Stimulated activated CD4-positive, alpha-beta T cell treated with anti-CD3 and anti-CD28 coated beads, Interleukin-4, amount 100 ng/mL, for 1 hour (primary cell): Measurements from ENCODE around the gene NUDT21.

ENCODE experiments used
- DNase-seq: peaks from one replicate; pipeline ENCODE4 v3.0.0-alpha.2; 2020

The NUDT21 gene

DNA sequence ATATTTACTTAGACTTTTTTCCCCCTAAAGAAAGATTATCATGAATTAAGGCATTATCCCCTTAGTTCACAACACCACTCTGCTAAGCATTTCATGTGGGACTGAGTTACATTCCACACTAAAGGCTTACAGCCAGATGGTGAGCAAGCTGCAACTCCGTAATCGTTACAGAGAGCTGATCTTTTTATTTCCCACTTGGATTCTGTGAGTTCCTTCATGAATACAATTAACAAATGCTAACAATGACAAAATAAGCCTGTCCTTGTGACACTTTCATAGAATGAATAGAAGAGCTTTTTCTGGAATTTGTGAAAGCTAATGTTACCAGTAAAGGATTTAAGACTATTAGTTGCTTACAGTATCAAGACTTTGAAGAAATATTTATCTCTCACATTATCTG lies 9.0 kb upstream of the NUDT21 start:
- DNase-seq = no peak

DNA sequence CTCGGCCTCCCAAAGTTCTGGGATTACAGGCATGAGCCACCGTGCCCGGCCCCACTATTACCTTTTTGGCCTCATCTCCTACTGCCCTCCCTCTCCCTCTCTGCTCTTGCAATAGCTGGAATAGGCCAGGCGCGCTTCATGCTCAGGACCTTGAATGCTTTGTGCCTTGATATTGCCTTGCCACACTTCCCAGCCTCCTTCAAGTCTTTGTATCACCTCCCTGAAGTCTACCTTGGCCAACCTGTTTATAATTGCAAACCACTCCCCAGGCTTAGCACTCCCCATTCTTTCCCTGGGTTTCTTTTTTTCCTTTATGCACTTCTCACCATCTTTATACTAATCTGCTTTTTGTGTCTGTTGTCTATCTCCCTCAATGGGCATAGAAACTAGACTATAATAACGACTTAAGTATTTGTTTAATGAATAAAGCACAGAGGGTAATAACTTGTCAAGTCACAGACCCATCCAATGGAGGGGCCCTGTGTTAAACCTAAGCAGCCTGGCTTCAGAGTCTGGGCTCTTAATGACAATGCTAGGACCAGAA lies 6.9 kb upstream of the NUDT21 start:
- no peak for DNase-seq

DNA sequence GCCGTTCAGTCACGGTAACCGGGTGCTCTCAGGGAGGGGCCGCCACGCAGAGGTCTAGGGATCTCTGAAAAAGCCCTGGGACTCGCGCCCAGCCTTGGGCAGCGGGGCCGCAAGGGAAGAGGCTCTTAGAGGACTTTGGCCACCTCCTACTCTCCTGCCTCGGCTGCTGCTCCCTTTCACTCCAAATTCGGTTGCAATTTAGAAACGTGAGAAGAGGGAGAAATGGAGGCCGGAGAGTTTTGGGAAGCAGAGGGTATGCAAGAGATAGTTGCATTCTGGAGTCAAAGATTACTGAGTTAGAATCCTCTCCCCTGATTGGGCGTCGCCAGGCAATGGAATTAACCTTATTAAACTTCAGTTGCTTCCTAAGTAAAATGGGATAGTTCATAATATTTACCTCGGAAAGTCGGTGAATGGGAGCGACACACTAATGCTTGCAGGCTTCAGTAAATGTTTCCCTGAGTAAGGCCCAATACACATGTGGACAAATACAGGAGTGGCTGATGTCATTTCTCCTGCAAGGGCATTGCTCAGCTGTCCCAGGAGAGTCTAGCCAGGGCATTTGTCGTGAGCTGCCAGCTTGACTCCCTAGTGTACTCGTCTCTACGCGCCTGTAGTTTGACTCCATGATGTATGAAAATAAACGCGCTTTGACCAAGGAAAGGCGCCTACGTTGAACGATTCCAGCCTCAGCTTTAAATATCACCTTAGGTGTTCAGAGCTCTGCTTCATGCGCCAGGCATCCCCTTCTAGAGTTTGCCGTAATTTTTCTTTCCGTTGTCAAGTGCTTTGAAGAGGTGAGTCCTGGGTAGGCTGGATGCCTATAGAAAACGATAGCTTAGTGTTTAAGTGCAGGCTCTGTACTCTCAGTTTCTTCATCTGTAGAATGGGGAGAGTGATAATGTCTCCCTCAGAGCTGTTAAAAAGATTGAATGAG lies 889 bp upstream of the NUDT21 start:
- peak; percentile 7 for DNase-seq

DNA sequence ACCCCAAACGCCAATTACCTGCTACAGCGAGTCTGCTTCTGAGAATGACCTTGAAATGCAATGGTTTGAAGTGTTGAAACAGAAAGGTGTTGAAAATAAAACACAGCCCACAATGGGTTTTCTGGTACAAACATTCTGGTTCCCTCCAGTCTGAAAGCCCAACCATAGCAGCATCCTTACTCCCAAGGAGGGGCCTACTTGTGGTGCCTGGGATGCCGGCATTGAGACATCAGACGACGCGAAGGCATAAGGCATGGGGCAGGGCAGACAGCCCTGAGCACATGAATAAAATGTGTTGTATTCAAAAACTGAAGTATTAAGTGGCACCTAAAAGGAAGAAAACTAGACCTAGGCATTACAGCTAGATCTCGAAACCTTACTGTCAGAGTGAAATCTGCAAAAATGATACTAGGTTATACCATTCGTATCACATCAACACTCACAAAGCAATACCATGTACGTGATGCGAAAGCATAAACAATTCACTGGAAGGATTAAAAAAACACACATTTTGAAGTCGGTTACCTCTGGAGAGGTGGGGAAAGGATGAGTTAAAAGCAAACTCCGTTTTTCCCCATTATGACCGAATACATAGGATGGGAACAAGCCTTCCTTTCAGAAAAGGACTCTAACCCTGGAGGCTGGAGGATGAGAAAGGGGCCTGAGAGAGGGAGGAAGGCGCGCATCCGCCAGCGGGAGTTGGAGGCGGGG lies 702 bp downstream of the NUDT21 start:
- DNase-seq = no peak

DNA sequence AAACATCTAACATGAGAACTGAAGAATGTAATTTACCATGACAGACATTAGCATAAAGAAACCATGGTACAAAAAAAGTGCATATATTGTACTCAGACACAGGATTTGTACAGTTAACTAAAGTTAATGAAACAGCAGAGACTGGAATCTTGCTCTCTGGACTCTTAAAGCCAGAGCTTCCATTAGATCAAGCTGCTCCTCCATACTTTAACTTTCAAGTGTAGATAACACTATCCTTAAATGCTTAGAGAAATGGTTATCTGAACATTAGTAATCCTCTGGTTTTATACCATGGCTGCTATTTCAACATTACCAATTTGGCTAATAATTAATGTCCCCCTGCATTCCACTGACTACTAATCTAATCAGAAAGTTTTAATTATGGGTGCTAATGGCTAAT lies 3.1 kb downstream of the NUDT21 start:
- DNase-seq = no peak

DNA sequence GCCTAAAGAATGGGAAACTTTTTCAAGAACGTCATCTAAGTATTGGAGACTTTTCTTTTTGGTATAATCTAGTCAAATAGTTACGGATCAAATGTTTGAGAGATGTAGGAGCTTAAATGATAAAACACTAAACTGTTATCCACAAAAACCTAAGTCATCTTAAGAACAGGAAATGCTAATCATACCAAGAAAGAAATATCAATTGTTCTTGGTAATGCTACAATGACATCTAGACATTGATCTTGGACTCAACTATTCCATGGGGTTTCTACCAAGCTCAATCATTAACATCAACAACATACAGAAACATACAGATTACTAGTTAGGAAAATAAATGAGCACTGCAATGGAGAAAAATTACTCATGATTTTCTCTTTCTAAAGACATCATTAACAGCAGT lies 3.8 kb downstream of the NUDT21 start:
- no peak for DNase-seq

DNA sequence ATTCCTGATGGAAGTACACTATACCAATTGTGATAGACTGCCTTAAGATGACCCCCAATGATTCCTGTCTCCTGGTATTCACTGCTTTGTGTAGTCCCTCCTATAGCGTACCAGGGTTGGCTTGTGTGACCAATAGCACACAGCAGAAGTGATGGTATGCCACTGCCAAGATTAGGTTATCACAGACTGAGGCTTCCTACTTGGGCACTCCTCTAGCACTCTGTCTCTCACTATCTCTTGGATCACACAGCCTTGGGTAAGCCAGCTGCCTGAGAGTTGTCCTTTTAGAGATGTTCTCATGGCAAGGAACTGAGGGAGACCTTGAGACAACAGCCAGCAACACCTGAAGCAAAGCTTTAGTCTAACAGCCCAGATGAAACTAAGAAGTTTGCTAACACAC lies 13.1 kb downstream of the NUDT21 start:
- DNase-seq = no peak

DNA sequence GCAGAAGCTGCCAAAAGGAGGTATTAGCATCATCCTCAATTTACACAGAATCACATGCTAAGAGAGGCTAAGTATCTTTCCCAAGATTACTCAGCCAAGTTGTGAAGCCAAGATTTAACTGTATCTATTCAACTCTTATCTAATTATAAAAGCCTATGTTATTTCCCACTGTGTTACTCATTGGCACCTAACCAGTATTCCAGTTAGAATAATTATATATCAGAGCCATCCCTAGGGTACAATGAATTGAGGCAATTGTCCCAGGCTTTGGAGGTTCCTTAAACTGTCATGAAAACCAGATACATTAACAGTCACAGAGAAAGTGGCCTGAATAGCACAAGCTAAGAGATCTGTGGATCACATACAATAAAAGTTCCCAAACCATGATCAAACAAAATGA lies 14.9 kb downstream of the NUDT21 start:
- no peak for DNase-seq

DNA sequence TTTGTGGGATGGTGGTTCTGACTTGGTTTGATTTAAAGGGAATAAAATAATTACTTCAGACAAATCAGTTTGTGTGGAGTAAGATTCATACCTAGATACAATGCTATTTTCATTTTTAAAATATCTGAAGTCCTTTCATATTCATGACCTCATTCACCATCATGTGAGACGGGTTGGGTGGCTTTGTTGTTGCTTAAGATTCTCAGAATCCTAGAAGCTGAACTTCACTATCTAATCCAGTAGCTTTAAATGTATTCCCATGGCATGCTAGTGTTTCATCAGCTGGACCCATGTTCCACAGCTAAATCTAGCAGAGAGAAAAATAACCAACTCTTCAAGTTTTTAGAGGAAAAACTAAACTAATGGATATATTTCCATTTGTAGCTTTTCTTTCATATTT lies 23.0 kb downstream of the NUDT21 start:
- no peak for DNase-seq

DNA sequence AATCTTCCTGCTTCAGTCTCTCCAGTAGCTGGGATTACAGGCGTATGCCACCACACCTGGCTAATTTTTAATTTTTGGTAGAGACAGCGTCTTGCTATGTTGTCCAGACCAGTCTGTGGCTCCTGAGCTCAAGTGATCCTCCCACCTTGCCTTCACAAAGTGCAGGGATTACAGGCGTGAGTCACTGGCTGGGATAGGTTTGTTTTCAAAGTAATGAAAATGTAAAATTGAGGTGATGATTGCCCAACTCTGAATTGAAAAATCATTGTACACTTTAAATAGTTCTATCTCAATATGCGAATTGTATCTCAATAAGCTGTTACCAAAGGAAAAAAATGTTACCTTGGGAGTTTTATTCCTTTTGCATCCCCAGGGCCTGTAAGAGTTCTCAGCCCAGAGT lies 24.5 kb downstream of the NUDT21 start:
- no peak for DNase-seq

DNA sequence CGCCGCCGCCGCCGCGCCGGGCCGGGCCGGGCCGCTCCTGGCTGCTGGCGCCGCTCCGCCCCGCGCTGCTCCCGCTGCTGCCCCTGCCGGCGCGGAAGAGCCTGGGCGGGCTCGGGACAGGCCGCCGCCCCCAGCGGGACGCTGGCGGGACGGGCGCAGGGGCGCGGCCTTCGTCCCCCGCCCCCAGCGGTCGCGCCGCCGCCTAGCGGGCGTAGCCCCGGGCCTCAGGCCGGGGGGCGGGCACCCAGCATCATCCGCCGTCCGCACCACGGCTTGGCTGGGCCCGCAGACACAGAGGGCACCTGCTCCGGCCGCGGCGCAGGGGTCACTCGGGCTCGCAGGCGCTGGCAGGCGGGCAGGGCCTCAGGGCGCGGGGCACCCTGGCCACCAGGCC lies 25.7 kb downstream of the NUDT21 start, which contains the start of gene AMFR:
Gene AMFR, minus strand, starts transcription at position 107 of the 394 bp plus-strand sequence. CDS start 218 bp downstream, outside the sequence.
- peak; percentile 69 for DNase-seq

DNA sequence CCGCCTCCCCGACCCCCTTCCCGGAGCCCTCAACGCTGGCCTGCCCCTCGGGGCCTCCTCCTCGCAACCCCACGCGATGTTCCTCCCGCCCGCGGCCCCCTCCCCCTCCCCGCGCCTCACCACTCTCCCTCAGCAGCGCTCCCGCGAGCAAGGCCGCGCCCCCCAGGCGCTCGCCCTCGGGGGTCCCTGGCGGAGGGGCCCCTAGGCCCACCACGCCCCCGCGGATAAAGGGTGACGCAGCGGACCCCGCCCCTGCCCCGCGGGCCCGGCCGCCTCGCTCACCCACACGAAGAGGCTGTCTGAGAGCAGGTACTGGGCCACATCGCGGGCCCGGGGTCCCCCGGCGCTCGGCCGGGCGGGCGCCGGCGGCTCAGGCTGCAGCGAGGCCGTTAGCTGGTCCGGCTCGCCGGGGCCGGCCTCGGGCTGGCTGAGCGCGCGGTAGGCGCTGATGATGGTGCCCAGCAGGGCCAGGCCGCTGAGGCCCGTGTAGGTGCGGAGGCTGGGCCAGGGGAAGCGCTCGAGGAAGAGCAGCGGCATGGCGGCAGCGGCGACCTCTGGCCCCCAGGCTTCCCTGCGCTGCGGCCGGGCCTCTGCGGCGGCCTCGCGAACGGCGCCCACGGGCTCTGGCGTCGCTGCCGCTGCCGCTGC lies 26.2 kb downstream of the NUDT21 start:
- peak; percentile 42 for DNase-seq

DNA sequence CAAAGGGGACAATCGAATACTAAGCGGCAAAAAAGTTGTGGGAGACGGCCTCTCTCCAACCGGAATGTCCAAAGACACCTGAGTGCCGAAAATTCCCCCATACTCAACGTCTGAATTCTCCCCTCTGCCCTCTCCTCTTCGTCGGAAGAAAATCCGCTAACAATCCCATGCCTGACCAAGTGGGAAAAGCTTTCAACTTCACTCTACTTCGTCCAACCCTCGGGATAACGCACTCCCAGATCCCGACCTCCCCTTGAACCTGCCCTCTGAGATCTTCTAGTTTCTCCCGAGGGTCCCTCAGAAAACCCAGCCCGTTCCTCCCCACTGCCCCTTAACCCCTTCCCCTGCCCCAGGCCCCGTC lies 26.7 kb downstream of the NUDT21 start:
- DNase-seq = no peak

DNA sequence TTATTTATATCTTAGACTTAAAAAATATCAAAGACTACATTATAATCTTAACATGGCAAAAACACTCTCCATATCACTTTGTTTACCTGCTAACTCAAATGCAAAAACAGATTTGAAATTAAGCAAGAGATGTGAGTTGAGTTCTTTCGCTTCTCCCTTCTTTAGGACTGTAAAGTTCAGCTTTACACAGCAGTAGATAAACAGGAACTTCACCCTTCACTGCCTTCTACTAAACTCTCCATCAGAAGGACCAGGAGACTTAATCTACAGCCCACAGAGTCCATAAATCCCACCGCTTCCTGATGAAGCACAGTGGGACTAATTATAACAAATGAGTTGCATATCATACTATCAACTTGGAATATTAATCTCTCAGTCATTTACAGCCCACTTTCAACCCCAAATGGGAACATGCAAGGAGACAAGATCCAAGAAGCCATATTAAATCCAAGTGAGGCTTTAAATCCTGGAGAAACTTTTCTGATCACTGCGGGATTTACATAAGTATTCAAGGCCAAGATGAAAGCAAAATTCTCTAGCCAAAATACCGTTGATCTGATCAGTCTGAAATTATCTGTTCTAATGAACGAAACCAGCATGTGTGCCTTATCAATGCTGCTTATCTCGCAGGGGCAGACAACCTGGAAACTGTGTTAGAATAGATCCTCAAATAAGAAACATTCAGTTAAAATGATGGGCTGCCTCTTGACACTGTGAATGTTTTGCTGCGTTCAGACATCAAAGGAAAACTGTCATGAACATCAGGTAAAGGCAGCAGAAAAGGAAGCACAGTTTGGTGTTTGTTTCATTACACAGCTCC lies 27.3 kb downstream of the NUDT21 start:
- no peak for DNase-seq

DNA sequence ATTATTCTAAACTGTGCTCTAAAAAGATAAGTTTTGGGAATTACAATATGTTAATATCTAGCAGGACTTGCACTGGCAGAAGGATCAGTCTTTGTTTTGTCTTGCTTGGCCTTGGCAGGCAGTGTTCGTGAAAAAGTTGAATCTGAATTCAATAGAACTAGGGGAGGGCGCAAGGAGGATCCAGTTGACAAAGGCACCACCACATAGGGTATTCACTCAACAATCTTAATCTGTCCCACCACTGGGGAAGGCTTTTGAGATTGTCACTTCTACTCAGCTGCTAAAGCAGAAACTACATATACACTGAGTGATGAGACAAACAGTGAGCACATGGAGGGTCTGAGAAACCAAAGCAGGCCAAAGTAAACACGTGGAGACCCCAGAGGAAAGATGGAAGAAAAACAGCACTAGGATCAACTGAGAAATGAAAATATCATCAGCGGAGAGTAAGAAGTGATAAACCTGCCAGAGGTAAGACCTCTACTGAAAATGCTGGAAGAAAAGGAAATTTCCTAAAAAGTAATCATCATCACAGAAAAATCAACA lies 28.2 kb downstream of the NUDT21 start:
- no peak for DNase-seq

DNA sequence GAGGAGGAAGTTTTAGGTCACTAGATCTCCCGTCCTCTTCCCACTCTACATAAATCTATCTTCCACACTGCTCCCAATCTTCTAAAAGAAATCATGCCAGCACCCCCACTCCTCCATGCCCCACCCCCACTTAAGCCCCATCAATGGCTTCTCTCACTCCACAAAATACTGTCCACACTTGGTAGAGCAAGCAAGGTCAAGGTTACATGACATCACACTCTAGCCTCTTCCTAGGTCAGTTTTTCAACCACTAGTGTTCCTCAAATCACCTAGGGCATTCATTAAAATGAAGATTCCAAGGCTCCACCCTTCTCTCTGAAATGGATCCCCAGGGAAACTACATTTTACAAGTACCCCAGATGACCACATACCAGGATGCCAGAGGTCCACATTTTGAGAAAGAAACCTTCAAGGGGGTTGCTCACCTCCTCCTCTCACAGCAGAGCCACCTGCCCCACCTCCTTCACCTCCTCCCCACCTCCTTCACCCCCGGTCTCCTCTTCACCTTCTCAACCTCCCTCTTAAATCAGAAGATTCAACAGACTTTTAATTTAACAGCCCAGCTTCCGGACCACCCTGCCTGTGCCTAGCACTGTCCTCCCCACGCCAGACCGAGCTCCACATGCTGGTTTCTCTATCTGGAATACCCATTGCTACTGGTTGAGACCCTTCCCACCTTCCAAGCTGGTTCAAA lies 29.0 kb downstream of the NUDT21 start:
- DNase-seq = no peak

DNA sequence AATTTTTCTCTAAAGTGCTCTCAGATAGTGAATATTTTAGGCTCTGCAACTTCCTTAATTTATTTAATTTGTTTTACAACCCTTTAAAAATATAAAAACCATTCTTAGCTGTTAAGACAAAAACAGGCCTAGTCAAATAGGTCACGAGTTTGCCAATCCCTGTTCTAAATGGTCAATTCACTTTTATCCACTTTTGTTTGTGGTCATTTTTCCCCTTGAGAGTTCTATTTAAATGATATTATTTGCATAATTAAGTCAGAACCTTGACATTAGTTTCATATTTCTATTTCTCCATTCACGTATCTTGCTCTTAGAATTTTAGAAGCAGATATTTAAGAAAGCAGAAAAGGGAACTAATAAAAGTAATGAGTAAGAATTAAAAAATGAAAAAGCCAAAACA lies 29.8 kb downstream of the NUDT21 start:
- no peak for DNase-seq

DNA sequence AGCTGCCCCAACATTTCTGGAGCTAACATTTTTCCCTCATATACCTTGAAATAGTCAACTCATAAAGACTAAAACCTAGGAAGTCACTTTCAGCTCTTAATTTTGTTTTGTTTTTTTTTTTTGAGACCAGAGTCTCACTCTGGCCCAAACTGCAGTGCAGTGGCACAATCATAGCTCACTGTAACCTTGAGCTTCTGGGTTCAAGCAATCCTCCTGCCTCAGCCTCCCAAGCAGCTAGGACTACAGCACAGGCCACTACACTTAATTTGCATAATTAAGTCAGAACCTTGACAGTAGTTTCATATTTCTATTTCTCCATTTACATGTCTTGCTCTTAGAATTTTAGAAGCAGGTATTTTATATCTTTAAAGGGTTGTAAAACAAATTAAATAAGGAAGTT lies 30.5 kb downstream of the NUDT21 start:
- DNase-seq = no peak

DNA sequence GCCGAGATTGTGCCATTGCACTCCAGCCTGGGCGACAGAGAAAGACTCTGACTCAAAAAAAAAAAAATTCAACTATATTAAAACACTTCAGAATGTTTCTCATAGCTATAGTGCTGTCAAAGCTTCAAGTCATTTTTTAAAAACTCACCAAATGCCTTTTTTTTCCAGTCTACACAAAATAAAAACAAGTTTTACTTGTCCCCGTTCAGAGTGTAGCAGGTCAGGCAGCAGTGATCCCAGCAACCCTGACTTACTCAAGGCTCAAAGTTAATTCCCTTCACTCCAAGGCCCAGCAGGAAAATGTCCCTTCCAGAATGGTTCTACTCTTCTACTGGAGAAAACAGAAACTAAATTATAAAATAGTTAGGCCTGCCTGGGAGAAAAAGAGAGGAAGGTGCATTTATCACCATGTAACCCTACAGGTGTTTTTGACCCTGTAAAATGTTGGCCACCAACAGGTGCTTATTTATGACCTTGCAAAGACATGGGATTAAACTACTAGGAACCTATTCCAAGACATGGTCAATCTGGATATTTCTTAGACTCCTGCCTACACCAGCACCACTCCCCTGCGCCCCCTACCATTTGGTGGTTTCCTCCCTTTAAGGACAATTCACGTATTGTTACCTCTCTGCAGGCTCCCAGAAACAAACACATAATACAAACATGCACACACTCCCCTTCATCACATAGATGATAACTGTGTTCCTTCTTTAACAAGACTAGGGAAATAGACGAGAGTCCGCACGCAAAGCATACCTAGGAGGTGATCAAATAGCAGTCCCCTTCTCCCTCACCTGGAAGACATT lies 31.2 kb downstream of the NUDT21 start:
- DNase-seq = no peak

DNA sequence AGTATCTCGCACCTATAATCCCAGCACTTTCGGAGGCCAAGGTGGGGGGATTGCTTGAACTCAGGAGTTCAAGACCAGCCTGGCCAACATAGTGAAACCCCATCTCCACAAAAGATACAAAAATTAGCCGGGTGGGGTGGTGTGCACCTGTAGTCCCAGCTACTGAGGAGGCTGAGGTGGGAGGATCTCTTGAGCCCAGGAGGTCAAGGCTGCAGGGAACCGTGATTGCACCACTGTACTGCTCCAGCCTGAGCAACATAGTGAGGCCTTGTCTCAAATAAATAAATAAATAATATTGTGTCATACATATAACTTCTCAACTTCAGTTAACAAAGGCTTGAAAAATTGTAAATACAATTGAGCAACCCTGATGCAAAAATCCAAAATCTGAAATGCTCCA lies 34.0 kb downstream of the NUDT21 start:
- no peak for DNase-seq

DNA sequence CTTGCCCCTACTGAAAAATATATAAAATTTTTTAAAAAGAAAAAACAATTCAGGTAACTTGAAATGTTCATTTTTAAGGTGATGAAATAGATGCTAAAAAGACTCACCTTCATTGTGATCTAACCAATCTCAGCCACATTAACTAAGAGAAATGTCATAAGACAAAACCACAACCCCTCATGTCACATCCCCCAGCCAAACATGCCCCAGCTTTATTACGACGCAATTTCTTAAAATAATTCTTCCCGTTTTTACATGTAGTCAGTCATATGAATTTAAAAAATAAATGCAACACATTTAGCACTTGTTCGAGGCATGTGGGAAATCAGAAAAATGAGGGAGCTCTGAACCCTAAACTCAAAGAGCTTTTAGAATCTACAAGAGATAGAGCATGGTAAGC lies 35.3 kb downstream of the NUDT21 start:
- DNase-seq = no peak
